Gastroesophageal sphincter (tissue), 4 donors: ENCODE data around the gene YIPF5. TPM values are rescaled to one million over a fixed set of nuclear protein-coding genes. Genes with fewer than 3 reads are reported as not detected.

ENCODE experiments used
- ATAC-seq: fragments of 150-250 bp; one replicate; pipeline ENCODE4 v1.9.1; 2016; ENCODE audit warnings: mild to moderate bottlenecking, moderate library complexity
- H3K27ac ChIP-seq, 4 donors: fragments of 200-600 bp; sonication (generic) in 3 of 4; 1 replicate in 3 of 4; 2 replicates in 1 of 4; pipeline ENCODE4 v1.5.1; 2016 to 2019
- H3K27me3 ChIP-seq: fragments of 200-600 bp; sonication (generic); one replicate; pipeline ENCODE4 v1.5.1; 2019
- H3K36me3 ChIP-seq, 2 donors: fragments of 200-600 bp; sonication (generic); one replicate each; pipeline ENCODE4 v1.5.1; 2019; ENCODE audit warnings: control low read depth in 1 of 2
- H3K4me1 ChIP-seq, 3 donors: fragments of 200-600 bp; sonication (generic); 1 replicate in 2 of 3; 2 replicates in 1 of 3; pipeline ENCODE4 v1.5.1; 2016 to 2019; ENCODE audit warnings: control low read depth in 2 of 3
- H3K4me3 ChIP-seq, 2 donors: fragments of 200-600 bp; sonication (generic); one replicate each; pipeline ENCODE4 v1.5.1; 2019; ENCODE audit warnings: mild to moderate bottlenecking in 1 of 2, moderate library complexity in 1 of 2
- H3K9me3 ChIP-seq, 3 donors: fragments of 200-600 bp; sonication (generic); one replicate each; pipeline ENCODE4 v1.5.1; 2017 to 2019; ENCODE audit warnings: control low read depth in 2 of 3
- EP300 ChIP-seq: sonication (generic); formaldehyde crosslinking; IDR thresholded peaks from one replicate; pipeline ENCODE4 v1.6.1; 2017; ENCODE audit warnings: antibody characterized with exemption, mild to moderate bottlenecking
- POLR2A ChIP-seq, 2 donors: fragments of 450-650 bp; IDR thresholded peaks; one replicate each; pipeline ENCODE4 v1.6.1; 2017; ENCODE audit warnings: antibody characterized with exemption in 2 of 2, mild to moderate bottlenecking in 2 of 2, moderate library complexity in 1 of 2
- POLR2AphosphoS5 ChIP-seq: sonication (generic); formaldehyde crosslinking; IDR thresholded peaks from one replicate; pipeline ENCODE4 v1.6.1; 2017; ENCODE audit warnings: antibody characterized with exemption
- WGBS, 2 donors: methylation state at CpG; one replicate each; pipeline ENCODE4 v1.1.5; 2018; ENCODE audit warnings: low coverage in 1 of 2; 5-methylcytosine and 5-hydroxymethylcytosine counted together
- total RNA-seq, 4 donors: library from RNA; depleted of rRNA; stranded (reverse); fragments of >200 nt; gene quantifications; one replicate each; pipeline ENCODE4 v1.1.0, GENCODE V29; 2016
- TF ChIP-seq, protein P1 (sequence below), 4 experiments: fragments of 200-600 bp in 2 of 4; fragments of 450-650 bp in 2 of 4; sonication (generic) in 1 of 4; IDR thresholded peaks; one replicate each; pipeline ENCODE4 v1.5.1; 2017 to 2019; ENCODE audit warnings: antibody characterized with exemption in 4 of 4, mild to moderate bottlenecking in 2 of 4, moderate library complexity in 2 of 4

YIPF5 gene
- total RNA-seq, 4 donors from 2014 or later = 28.0 to 42.3 (median 34.8) TPM

DNA sequence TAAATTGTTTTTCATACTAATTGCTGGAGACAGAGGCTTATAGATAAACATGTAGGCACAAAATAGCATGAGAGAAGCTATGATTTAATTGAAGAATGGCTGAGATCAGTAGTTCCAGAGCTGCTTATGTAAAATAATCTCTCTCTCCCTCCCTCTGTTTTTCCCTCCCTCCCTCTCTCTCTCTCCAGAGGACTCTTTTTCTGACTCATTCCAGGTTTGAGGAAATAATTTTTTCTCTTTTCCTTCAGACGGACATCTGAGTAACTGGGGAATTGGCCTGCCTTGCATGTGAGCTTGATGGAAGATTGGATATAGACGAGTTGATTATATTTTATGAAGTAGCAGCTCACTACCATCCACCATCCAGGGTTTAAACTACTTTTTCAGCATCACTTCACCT lies 35.7 kb upstream of the YIPF5 start:
- 33 to 44% methylated on average over 2 of the region's 2 CpGs for WGBS, 2 donors
- TF ChIP-seq POLR2AphosphoS5 = no peak
- TF ChIP-seq, protein P1, sequence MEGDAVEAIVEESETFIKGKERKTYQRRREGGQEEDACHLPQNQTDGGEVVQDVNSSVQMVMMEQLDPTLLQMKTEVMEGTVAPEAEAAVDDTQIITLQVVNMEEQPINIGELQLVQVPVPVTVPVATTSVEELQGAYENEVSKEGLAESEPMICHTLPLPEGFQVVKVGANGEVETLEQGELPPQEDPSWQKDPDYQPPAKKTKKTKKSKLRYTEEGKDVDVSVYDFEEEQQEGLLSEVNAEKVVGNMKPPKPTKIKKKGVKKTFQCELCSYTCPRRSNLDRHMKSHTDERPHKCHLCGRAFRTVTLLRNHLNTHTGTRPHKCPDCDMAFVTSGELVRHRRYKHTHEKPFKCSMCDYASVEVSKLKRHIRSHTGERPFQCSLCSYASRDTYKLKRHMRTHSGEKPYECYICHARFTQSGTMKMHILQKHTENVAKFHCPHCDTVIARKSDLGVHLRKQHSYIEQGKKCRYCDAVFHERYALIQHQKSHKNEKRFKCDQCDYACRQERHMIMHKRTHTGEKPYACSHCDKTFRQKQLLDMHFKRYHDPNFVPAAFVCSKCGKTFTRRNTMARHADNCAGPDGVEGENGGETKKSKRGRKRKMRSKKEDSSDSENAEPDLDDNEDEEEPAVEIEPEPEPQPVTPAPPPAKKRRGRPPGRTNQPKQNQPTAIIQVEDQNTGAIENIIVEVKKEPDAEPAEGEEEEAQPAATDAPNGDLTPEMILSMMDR (IDR thresholded peaks at IDR 0.05) = no peak
- TF ChIP-seq EP300 = no peak
- TF ChIP-seq POLR2A (IDR thresholded peaks at IDR 0.05) = no peak
- peaks cover 60% of the 10 kb centered on the region for H3K27me3 ChIP-seq
- H3K9me3 ChIP-seq = no peaks in the 10 kb centered on the region
- H3K4me3 ChIP-seq = no peak overlapping the region
- no peaks in the 10 kb centered on the region for H3K36me3 ChIP-seq
- H3K4me1 ChIP-seq = peaks cover 0 to 17% (median 0%) of the 10 kb centered on the region in 3 donors
- ATAC-seq = no peak
- no peak overlapping the region for H3K27ac ChIP-seq

DNA sequence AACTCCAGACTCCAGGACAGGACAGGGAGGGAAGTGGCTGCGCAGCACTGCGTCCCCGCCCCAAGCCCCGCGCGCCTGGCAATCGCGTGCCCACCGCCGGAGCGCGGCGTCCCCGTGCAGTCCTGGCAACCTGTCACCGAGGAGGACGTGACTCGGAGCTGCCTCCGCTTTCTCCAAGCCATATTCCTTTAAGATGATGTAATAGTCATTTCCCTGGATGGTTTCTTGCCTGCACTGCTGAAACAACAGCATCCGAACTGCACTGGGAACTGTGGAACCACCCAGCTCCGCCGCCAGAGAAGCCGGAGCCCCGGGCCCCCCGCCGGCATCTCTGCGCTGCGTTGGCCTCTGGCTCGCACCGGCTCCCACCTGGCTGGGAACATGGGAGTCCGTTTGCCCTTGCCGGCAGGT lies 34.7 kb upstream of the YIPF5 start:
- WGBS, 2 donors = 0 to 10% methylated on average over 2 to 5 of the region's 31 CpGs
- H3K27me3 ChIP-seq = peaks cover 68% of the 10 kb centered on the region

DNA sequence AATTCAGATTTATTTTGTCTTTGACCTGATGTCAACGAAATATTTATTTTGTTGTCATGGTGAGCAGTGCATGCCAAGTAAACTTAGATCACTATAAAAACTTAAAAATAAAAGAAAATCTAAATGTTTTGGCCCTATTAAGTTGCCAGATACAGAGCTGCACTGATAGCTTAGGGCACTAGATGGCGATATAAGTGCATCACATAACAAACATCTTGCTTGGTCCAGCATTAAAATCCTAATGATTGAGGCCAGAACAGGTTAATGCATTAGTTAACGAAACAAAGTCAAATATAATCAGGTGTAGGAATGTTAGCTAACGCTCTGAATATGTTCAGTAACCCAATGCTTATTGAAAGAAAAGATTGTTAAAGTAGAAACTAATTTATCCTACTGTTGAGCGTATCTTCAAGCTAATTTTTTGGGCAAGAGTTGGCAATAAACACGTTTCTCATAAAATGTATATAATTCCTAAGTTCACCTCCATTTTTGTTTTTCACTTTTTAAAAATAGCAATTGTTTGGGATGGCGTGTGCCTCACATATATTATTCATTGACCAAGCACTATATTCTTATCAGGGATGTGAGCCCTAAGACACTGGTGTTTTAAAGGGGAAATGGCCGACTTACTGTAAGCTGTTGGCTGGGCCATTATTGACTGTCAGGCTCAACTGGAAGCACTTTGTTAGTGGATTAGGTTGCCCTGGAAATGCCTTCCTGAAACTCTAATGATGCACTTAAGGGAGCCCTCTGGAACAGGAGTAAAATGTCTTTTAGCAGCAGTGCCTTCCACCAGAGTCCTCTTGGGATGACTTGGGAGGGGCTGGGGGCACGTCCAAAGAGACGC lies 33.5 kb upstream of the YIPF5 start:
- 31 to 35% methylated on average over 10 of the region's 10 CpGs for WGBS, 2 donors
- peaks cover 65% of the 10 kb centered on the region for H3K27me3 ChIP-seq
- ATAC-seq = no peak
- H3K27ac ChIP-seq = no peak overlapping the region
- no peaks in the 10 kb centered on the region for H3K9me3 ChIP-seq
- H3K4me1 ChIP-seq = peaks cover 0 to 17% (median 0%) of the 10 kb centered on the region in 3 donors
- no peaks in the 10 kb centered on the region for H3K36me3 ChIP-seq
- H3K4me3 ChIP-seq = no peak overlapping the region
- TF ChIP-seq POLR2A (IDR thresholded peaks at IDR 0.05) = no peak
- TF ChIP-seq, protein P1 (IDR thresholded peaks at IDR 0.05) = peak; percentile 75 to 84 (median 76)

More for the DNA sequence above, 34.7 kb upstream of the YIPF5 start:
- no peak overlapping the region for H3K27ac ChIP-seq
- ATAC-seq = peak; percentile 36
- no peaks in the 10 kb centered on the region for H3K36me3 ChIP-seq
- peak overlapping the region in 1 of 2 donors; percentile 31 for H3K4me3 ChIP-seq
- TF ChIP-seq POLR2A (IDR thresholded peaks at IDR 0.05) = no peak
- TF ChIP-seq POLR2AphosphoS5 = no peak
- TF ChIP-seq, protein P1 (IDR thresholded peaks at IDR 0.05) = no peak
- TF ChIP-seq EP300 = no peak
- no peaks in the 10 kb centered on the region for H3K9me3 ChIP-seq
- peaks cover 0 to 17% (median 0%) of the 10 kb centered on the region in 3 donors for H3K4me1 ChIP-seq

DNA sequence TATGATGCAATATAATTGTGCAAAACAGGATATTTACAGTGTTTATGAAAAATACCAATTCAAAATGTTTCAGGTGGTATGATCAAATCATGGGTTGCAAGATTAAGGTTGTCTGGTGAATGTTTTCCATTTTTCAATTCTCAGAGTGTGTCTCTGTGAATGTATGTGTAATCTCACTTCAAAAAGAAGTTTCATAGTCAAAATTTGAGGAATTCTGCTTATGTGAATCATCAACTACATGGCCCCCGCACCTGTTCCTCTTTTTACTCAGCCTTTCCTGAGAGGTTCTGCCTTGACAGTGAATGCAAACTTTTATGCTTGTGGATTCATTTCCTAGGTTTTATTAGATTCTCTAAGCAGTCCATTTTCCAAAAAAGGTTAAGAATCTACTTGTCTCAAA lies 32.3 kb upstream of the YIPF5 start:
- H3K4me1 ChIP-seq = peaks cover 0 to 17% (median 0%) of the 10 kb centered on the region in 3 donors
- H3K9me3 ChIP-seq = no peaks in the 10 kb centered on the region
- TF ChIP-seq POLR2A (IDR thresholded peaks at IDR 0.05) (no peak), EP300 (no peak), POLR2AphosphoS5 (no peak)
- TF ChIP-seq, protein P1 (IDR thresholded peaks at IDR 0.05) = no peak
- H3K36me3 ChIP-seq = no peaks in the 10 kb centered on the region
- peaks cover 56% of the 10 kb centered on the region for H3K27me3 ChIP-seq
- no peak for ATAC-seq
- WGBS, 2 donors = 56 to 91% methylated on average over 1 of the region's 1 CpG
- no peak overlapping the region for H3K4me3 ChIP-seq
- H3K27ac ChIP-seq = no peak overlapping the region

DNA sequence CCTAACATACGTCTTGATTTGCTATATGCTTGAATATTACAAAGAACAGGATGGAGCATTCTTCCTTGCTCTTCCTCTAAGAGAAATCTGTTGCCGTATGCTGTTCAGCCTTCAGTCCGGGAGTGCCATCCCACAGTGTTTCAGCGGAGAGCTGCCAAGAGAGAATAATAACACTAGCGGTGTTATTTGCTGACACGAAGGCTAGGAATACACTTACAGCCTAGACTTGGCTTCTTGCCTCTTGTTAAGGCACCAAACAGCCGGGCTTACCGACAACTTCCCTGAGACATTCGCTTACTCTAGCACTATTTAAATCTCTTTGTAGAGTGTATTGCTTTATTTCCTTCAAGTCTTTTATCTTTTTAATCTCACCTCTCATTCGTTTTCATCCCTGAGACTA lies 31.6 kb upstream of the YIPF5 start:
- peaks cover 0 to 17% (median 0%) of the 10 kb centered on the region in 3 donors for H3K4me1 ChIP-seq
- WGBS, 2 donors = 6 to 25% methylated on average over 5 to 10 of the region's 10 CpGs
- ATAC-seq = no peak
- H3K4me3 ChIP-seq = no peak overlapping the region
- H3K36me3 ChIP-seq = no peaks in the 10 kb centered on the region
- H3K9me3 ChIP-seq = no peaks in the 10 kb centered on the region
- no peak overlapping the region for H3K27ac ChIP-seq
- TF ChIP-seq, protein P1 (IDR thresholded peaks at IDR 0.05) = no peak
- TF ChIP-seq POLR2A (IDR thresholded peaks at IDR 0.05) (no peak), EP300 (no peak), POLR2AphosphoS5 (no peak)
- peaks cover 50% of the 10 kb centered on the region for H3K27me3 ChIP-seq
